ENCODE data around the gene PKN3.

DNA sequence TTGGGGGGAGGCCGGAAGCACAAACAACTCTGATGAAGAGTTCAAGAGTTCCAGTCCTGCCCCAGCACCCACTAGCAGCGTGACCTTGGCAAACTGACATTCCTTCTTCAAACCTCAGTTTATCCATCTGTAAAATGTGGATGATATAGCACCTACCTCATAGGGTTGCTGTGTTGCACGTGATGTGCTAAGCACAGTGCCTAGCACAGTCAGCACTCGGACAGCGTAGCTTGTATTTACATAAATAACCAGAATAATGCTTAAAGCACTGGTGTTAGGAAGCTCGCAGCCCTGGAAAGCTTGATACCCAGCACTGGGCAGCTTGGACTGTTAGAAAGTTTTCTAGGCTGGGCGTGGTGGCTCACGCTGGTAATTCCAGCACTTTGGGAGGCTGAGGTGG lies 5.1 kb downstream of the PKN3 start:
- TF ChIP-seq, protein P1, sequence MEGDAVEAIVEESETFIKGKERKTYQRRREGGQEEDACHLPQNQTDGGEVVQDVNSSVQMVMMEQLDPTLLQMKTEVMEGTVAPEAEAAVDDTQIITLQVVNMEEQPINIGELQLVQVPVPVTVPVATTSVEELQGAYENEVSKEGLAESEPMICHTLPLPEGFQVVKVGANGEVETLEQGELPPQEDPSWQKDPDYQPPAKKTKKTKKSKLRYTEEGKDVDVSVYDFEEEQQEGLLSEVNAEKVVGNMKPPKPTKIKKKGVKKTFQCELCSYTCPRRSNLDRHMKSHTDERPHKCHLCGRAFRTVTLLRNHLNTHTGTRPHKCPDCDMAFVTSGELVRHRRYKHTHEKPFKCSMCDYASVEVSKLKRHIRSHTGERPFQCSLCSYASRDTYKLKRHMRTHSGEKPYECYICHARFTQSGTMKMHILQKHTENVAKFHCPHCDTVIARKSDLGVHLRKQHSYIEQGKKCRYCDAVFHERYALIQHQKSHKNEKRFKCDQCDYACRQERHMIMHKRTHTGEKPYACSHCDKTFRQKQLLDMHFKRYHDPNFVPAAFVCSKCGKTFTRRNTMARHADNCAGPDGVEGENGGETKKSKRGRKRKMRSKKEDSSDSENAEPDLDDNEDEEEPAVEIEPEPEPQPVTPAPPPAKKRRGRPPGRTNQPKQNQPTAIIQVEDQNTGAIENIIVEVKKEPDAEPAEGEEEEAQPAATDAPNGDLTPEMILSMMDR (IDR thresholded peaks at IDR 0.05) = no peak
- no peak for TF ChIP-seq ZFX (IDR thresholded peaks at IDR 0.05; ENCODE audit: borderline replicate concordance)
